ENCODE measurements around the gene YBX2. TPM values are rescaled to one million over a fixed set of nuclear protein-coding genes. Genes with fewer than 3 reads are reported as not detected.

Gene YBX2
- total and polyA plus RNA-seq, 2 donors (not counting 3 experiments of a cell fraction or from before 2014, with no cell fraction given): 0.15 to 0.31 TPM

DNA sequence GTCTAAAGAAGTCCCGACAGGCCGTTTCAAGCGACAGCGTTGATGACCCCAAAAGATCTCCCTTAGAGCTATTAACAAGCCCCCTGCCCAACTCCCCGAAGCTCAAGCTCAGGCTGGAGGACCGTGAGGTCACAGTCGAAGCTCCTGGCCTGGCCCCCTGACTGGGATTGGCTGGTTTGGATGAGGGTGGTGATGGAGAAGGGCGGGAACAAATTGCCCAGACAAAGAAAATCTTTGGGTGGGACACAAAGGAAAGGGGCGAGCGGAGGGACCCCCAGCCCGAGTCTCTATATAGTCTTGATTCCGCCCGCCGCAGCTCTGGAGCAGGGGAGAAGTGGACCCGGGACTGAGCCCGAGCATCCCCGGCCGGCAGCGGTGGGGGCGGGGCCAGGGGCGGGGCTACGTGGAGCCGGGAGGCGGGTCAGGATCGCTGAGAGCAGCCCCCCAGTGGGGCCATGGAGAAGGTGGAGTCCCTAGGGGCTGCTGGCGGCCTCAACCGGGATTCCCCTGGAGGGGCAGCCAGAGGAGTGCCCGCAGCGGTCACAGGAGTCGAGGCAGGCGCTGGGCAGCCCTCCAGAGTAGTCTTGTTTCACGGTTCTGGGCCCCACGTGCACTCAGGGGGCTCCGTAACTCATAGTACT, 35.7 kb upstream of the YBX2 start:
- Histone ChIP-seq H4K20me1 (replicated peaks; ENCODE audit: control insufficient read depth, extremely low read depth, insufficient read depth, low read length) (no peaks in the 10 kb centered on the region), H3K9me1 (replicated peaks; ENCODE audit: control insufficient read depth, extremely low read depth, insufficient read depth, low read length) (no peaks in the 10 kb centered on the region), H3K9ac (replicated peaks; ENCODE audit: extremely low read depth, insufficient read depth, low read length) (peak overlapping the region; percentile 46), H3K27ac (ENCODE audit: insufficient read depth, low read depth, low read length) (peak overlapping the region; percentile 71), H3K4me1 (ENCODE audit: control insufficient read depth, extremely low read depth, insufficient read depth, low read length) (peaks cover 10% of the 10 kb centered on the region), H3K4me2 (ENCODE audit: insufficient read depth, low read length) (peak overlapping the region; percentile 95), H3K36me3 (ENCODE audit: control insufficient read depth in 2 of 2, extremely low read depth in 1 of 2, insufficient read depth in 2 of 2, low read length in 2 of 2) (peaks cover 0 to 3% of the 10 kb centered on the region in 2 experiments), H3K79me2 (ENCODE audit: control insufficient read depth, insufficient read depth, low read length) (peaks cover 10% of the 10 kb centered on the region), H2AFZ (ENCODE audit: low read depth, low read length) (peak overlapping the region; percentile 97), H3K9me3 (replicated peaks; ENCODE audit: control insufficient read depth, insufficient read depth, low read length) (no peaks in the 10 kb centered on the region), H3K27me3 (ENCODE audit: control insufficient read depth in 2 of 2, insufficient read depth in 2 of 2, low read length in 2 of 2) (peaks cover 0 to 2% of the 10 kb centered on the region in 2 experiments), H3K4me3 (replicated peaks in 1 of 3; ENCODE audit: insufficient read depth in 1 of 3, low read depth in 1 of 3, low read length in 3 of 3) (peak overlapping the region; percentile 80 to 86 (median 81))
- CTCF ChIA-PET: interaction anchor here (0.7 to 1.9 kb wide), 23 partner anchors 10 to 285 kb away, joined by 3 to 13 read pairs (median 4); partner anchors contain the start of genes GPS2, SLC2A4 and TMEM256
- POLR2A ChIA-PET: interaction anchor here (0.5 to 1.7 kb wide), 9 partner anchors 14 to 112 kb away, joined by 3 to 5 read pairs (median 4); partner anchors contain the start of genes GPS2, SLC2A4 and TMEM256
- no TSS peak for BruUV-seq (replicated peaks)
- dilution Hi-C loops (cut with MboI; ENCODE audit: extremely low pct_ligation_motif_present, low sequenced_read_pairs) (no loop called here), intact Hi-C loops (cut with micrococcal nuclease) (loop anchor here (1.0 kb wide), 2 partner anchors 15 to 50 kb away; partner anchors contain the start of gene GPS2)
- TF ChIP-seq EZH2 (IDR thresholded peaks at IDR 0.05; ENCODE audit: borderline replicate concordance, low read depth, low read length, severe bottlenecking) (no peak), FOS (IDR thresholded peaks at IDR 0.05; ENCODE audit: borderline replicate concordance, insufficient read depth, low read length) (no peak), GATA2 (IDR thresholded peaks at IDR 0.05; ENCODE audit: insufficient read depth, insufficient read length, low read depth, low read length) (no peak), MAX (IDR thresholded peaks at IDR 0.05; ENCODE audit: insufficient read depth, insufficient read length) (no peak), JUN (IDR thresholded peaks at IDR 0.05; ENCODE audit: borderline replicate concordance, insufficient read depth, insufficient read length, low read depth) (no peak), MYC (IDR thresholded peaks at IDR 0.05; ENCODE audit: low read depth, low read length) (no peak), POLR2AphosphoS5 (IDR thresholded peaks at IDR 0.05; ENCODE audit: insufficient read depth, low read depth, low read length) (no peak), POLR2A (IDR thresholded peaks at IDR 0.05; ENCODE audit: low read depth, low read length) (no peak)
- TF ChIP-seq, protein P1, sequence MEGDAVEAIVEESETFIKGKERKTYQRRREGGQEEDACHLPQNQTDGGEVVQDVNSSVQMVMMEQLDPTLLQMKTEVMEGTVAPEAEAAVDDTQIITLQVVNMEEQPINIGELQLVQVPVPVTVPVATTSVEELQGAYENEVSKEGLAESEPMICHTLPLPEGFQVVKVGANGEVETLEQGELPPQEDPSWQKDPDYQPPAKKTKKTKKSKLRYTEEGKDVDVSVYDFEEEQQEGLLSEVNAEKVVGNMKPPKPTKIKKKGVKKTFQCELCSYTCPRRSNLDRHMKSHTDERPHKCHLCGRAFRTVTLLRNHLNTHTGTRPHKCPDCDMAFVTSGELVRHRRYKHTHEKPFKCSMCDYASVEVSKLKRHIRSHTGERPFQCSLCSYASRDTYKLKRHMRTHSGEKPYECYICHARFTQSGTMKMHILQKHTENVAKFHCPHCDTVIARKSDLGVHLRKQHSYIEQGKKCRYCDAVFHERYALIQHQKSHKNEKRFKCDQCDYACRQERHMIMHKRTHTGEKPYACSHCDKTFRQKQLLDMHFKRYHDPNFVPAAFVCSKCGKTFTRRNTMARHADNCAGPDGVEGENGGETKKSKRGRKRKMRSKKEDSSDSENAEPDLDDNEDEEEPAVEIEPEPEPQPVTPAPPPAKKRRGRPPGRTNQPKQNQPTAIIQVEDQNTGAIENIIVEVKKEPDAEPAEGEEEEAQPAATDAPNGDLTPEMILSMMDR (IDR thresholded peaks at IDR 0.05; ENCODE audit: extremely low read depth in 1 of 2, insufficient read depth in 1 of 2, low read depth in 1 of 2, low read length in 2 of 2): no peak
- FAIRE-seq (no peak), DNase-seq (ENCODE audit: low read depth, low spot score) (no peak)

All from endothelial cell of umbilical vein (primary cell).